GM23338 (cell line): ENCODE measurements around the gene TBKBP1. TPM values are rescaled to one million over a fixed set of nuclear protein-coding genes. Genes with fewer than 3 reads are reported as not detected.

Source experiments
- ATAC-seq: fragments of 200-7000 bp; cut with Tn5 transposase; 3 replicates; pipeline ENCODE4 v1.9.1; 2020
- DNase-seq: peaks from one replicate; pipeline ENCODE4 v3.0.0-alpha.2; 2015; ENCODE audit warnings: low spot score
- H2AFZ ChIP-seq: fragments of 200-600 bp; sonication (generic); 2 replicates; pipeline ENCODE4 v1.8.0; 2016; ENCODE audit warnings: antibody characterized with exemption, mild to moderate bottlenecking, moderate library complexity
- H3F3A ChIP-seq: fragments of 200-600 bp; sonication (generic); replicated peaks from 2 replicates; pipeline ENCODE4 v1.8.0; 2017; ENCODE audit warnings: antibody characterized with exemption, mixed run types, low read depth
- H3K27ac ChIP-seq: fragments of 200-600 bp; sonication (generic); 2 replicates; pipeline ENCODE4 v1.6.1; 2016; ENCODE audit warnings: low read depth
- H3K27me3 ChIP-seq: fragments of 200-600 bp; sonication (generic); 2 replicates; pipeline ENCODE4 v1.8.0; 2016; ENCODE audit warnings: mild to moderate bottlenecking, mixed run types, moderate library complexity; ENCODE audit not compliant: insufficient read depth
- H3K36me3 ChIP-seq: fragments of 200-600 bp; sonication (generic); 2 replicates; pipeline ENCODE4 v1.8.0; 2016; ENCODE audit warnings: mild to moderate bottlenecking; ENCODE audit not compliant: insufficient read depth
- H3K4me1 ChIP-seq: fragments of 200-600 bp; sonication (generic); 2 replicates; pipeline ENCODE4 v1.8.0; 2016; ENCODE audit warnings: mild to moderate bottlenecking, moderate library complexity; ENCODE audit not compliant: insufficient read depth
- H3K4me2 ChIP-seq: fragments of 200-600 bp; sonication (generic); 2 replicates; pipeline ENCODE4 v1.7.1; 2017; ENCODE audit warnings: mixed run types
- H3K4me3 ChIP-seq: fragments of 200-600 bp; sonication (generic); 2 replicates; pipeline ENCODE4 v1.6.1; 2016; ENCODE audit warnings: mixed run types
- H3K79me2 ChIP-seq: fragments of 200-600 bp; sonication (generic); replicated peaks from 2 replicates; pipeline ENCODE4 v1.8.0; 2017; ENCODE audit warnings: mild to moderate bottlenecking; ENCODE audit not compliant: insufficient read depth
- H3K9me2 ChIP-seq: fragments of 200-600 bp; sonication (generic); 2 replicates; pipeline ENCODE4 v1.8.0; 2017; ENCODE audit not compliant: insufficient read depth
- H4K20me1 ChIP-seq: fragments of 200-600 bp; sonication (generic); replicated peaks from 2 replicates; pipeline ENCODE4 v1.8.0; 2017; ENCODE audit warnings: mild to moderate bottlenecking; ENCODE audit not compliant: insufficient read depth
- H3K27ac Mint-ChIP-seq: 2 replicates; pipeline ENCODE4 v1.8.0; 2020; ENCODE audit warnings: inconsistent platforms, mild to moderate bottlenecking, moderate library complexity, mixed read lengths
- H3K27me3 Mint-ChIP-seq: 3 replicates; pipeline ENCODE4 v1.8.0; 2022; ENCODE audit warnings: low read depth, mild to moderate bottlenecking, moderate library complexity, mixed read lengths, inconsistent platforms; ENCODE audit not compliant: insufficient read depth, poor library complexity
- H3K36me3 Mint-ChIP-seq: 3 replicates; pipeline ENCODE4 v1.8.0; 2021; ENCODE audit warnings: low read depth, mild to moderate bottlenecking, inconsistent platforms, moderate library complexity, mixed read lengths
- H3K4me1 Mint-ChIP-seq: 3 replicates; pipeline ENCODE4 v1.8.0; 2020; ENCODE audit warnings: mild to moderate bottlenecking, inconsistent platforms, mixed read lengths
- H3K4me3 Mint-ChIP-seq: 3 replicates; pipeline ENCODE4 v1.8.0; 2021; ENCODE audit warnings: moderate library complexity, mild to moderate bottlenecking, inconsistent platforms, mixed read lengths
- H3K9me3 Mint-ChIP-seq: 3 replicates; pipeline ENCODE4 v1.8.0; 2020; ENCODE audit warnings: moderate library complexity, mild to moderate bottlenecking, inconsistent platforms, mixed read lengths
- CREB1 ChIP-seq: fragments of 250-450 bp; sonication (Bioruptor Pico); IDR thresholded peaks from 2 replicates; pipeline ENCODE4 v1.5.0; 2020; ENCODE audit warnings: low read depth, mild to moderate bottlenecking, moderate library complexity
- EZH2 ChIP-seq: fragments of 200-600 bp; sonication (generic); IDR thresholded peaks from one replicate; pipeline ENCODE4 v1.8.0; 2017; ENCODE audit warnings: antibody characterized with exemption, mild to moderate bottlenecking, low read depth; ENCODE audit not compliant: unreplicated experiment
- EZH2phosphoT487 ChIP-seq: fragments of 200-600 bp; sonication (generic); IDR thresholded peaks from one replicate; pipeline ENCODE4 v1.8.1; 2018; ENCODE audit warnings: antibody characterized with exemption; ENCODE audit not compliant: unreplicated experiment
- JUNB ChIP-seq: IDR thresholded peaks from one replicate; pipeline ENCODE4 v1.6.1; 2016; ENCODE audit warnings: antibody characterized with exemption; ENCODE audit not compliant: unreplicated experiment
- NANOG ChIP-seq: IDR thresholded peaks from 2 replicates; pipeline ENCODE4 v1.6.1; 2016; ENCODE audit warnings: antibody characterized with exemption, borderline replicate concordance
- POLR2AphosphoS5 ChIP-seq: IDR thresholded peaks from 2 replicates; pipeline ENCODE4 v1.6.1; 2016; ENCODE audit warnings: antibody characterized with exemption, low read depth
- STAT1 ChIP-seq: IDR thresholded peaks from one replicate; pipeline ENCODE4 v1.6.1; 2016; ENCODE audit warnings: antibody characterized with exemption; ENCODE audit not compliant: unreplicated experiment
- ZNF114 ChIP-seq: fragments of 250-450 bp; sonication (Bioruptor Pico); IDR thresholded peaks from 2 replicates; pipeline ENCODE4 v1.5.0; 2020; ENCODE audit warnings: mild to moderate bottlenecking, moderate library complexity
- ZNF331 ChIP-seq: fragments of 250-450 bp; sonication (Bioruptor Pico); IDR thresholded peaks from 2 replicates; pipeline ENCODE4 v1.5.0; 2020; ENCODE audit warnings: low read depth, mild to moderate bottlenecking, moderate library complexity
- long read RNA-seq: library from polyadenylated mRNA; unstranded; transcript quantifications from one replicate; pipeline ENCODE4 v2.0.0, GENCODE V29; 2020; ENCODE audit not compliant: unreplicated experiment
- polyA plus RNA-seq: library from polyadenylated mRNA; unstranded; fragments of >200 nt; fragmentation: Nextera tagmentation; extraction: Ambion mirVana; gene quantifications from 2 replicates; pipeline ENCODE4 v1.2.1, GENCODE V29; 2016
- total RNA-seq: library from RNA; depleted of rRNA; stranded (reverse); fragments of >200 nt; shearing (Covaris generic); gene quantifications from 2 replicates; pipeline ENCODE4 v1.2.3, GENCODE V29; 2014; rRNA removed
- TF ChIP-seq, protein P1 (sequence below): IDR thresholded peaks from 2 replicates; pipeline ENCODE4 v1.6.1; 2016; ENCODE audit warnings: antibody characterized with exemption
- TF ChIP-seq, protein P2 (sequence below): fragments of 250-450 bp; sonication (Bioruptor Pico); IDR thresholded peaks from 2 replicates; pipeline ENCODE4 v1.5.0; 2020; ENCODE audit warnings: mild to moderate bottlenecking, moderate library complexity

The TBKBP1 gene, protein sequence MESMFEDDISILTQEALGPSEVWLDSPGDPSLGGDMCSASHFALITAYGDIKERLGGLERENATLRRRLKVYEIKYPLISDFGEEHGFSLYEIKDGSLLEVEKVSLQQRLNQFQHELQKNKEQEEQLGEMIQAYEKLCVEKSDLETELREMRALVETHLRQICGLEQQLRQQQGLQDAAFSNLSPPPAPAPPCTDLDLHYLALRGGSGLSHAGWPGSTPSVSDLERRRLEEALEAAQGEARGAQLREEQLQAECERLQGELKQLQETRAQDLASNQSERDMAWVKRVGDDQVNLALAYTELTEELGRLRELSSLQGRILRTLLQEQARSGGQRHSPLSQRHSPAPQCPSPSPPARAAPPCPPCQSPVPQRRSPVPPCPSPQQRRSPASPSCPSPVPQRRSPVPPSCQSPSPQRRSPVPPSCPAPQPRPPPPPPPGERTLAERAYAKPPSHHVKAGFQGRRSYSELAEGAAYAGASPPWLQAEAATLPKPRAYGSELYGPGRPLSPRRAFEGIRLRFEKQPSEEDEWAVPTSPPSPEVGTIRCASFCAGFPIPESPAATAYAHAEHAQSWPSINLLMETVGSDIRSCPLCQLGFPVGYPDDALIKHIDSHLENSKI
- total RNA-seq (10.6 and 12.1 TPM in 2 replicates), polyA plus RNA-seq (2.2 and 2.5 TPM in 2 replicates)
- long read RNA-seq, partial matches to known transcripts = 0 of 3 reads
- long read RNA-seq, other reads (novel, unspliced or antisense) = 3 of 3 reads

DNA sequence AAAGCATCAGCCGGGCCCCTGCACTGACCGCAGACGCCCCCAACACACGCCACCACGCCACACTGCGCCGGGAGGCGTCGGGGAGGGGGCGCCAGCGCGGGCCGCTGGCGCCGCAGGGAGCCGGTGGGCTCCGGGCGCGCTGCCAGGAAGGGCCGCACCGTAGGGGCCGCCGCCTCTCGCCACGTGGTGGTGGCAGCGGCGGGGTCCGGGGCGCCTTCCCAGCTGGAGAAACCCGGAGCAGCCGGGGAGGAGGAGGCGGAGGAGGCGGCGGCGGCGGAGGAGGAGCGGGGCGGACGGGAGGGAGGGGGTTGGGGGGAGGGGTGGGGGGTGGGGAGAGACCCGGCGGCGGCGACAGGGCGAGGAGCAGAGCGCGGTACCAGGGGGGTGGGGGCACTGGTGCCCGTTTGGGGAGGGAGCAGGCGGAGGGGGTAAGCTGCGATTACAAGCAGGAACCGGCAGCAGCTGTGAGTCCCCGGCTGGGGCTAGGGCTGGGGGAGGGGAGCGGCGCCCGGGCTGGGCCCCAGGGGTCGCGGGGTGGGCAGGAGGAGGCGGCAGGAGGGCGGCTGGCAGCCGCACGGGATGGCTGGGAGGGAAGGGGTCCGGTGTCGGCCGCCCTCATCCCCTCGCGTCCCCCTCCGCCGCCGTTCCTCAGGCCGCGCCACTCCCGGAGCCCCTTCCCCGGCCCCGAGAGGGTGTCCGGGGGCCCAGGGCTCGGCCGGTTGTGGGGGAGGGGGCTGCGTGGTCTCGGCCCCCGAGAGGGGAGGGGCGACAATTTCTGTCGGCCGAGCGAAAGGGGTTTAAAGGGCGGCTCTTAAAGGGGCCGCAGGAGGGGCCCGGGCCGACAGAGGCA, at the start of gene TBKBP1:
TBKBP1 (plus strand) TSS at position 431 of the 850 bp plus-strand sequence. CDS start 1,952 bp downstream, outside the sequence.
- H3K36me3 Mint-ChIP-seq = no peaks in the 10 kb centered on the region; the same call in 1 of the 3 replicates
- Histone ChIP-seq H3K27me3 (peaks cover 8% of the 10 kb centered on the region; the same call in 1 of the 2 replicates), H3K4me2 (peak within 1 kb of the TSS; percentile 99), H2AFZ (peak within 1 kb of the TSS; percentile 90), H3K9me2 (no peaks in the 10 kb centered on the region), H3K4me1 (peaks cover 23% of the 10 kb centered on the region), H3K36me3 (no peaks in the 10 kb centered on the region), H4K20me1 (0 out of 2 replicates have a peak, but pooled peaks cover 3% of the 10 kb centered on the region), H3F3A (peaks cover 12% of the 10 kb centered on the region; the same call in 1 of the 2 replicates), H3K27ac (peak within 1 kb of the TSS; percentile 84), H3K79me2 (no peaks in the 10 kb centered on the region), H3K4me3 (peak within 1 kb of the TSS; percentile 93)
- no peaks in the 10 kb centered on the region for H3K9me3 Mint-ChIP-seq
- H3K27me3 Mint-ChIP-seq = peaks cover 13% of the 10 kb centered on the region
- TF ChIP-seq POLR2AphosphoS5 = 0 out of 2 replicates have a peak, but pooled peaks have one; percentile 16
- peak; percentile 20; the same call in 1 of the 2 replicates for TF ChIP-seq CREB1
- no peak for TF ChIP-seq NANOG
- peak within 1 kb of the TSS; percentile 88 for H3K4me3 Mint-ChIP-seq
- peak; percentile 24 for ATAC-seq
- peak; percentile 92 for DNase-seq
- peaks cover 38% of the 10 kb centered on the region for H3K4me1 Mint-ChIP-seq
- H3K27ac Mint-ChIP-seq = peak within 1 kb of the TSS; percentile 88

DNA sequence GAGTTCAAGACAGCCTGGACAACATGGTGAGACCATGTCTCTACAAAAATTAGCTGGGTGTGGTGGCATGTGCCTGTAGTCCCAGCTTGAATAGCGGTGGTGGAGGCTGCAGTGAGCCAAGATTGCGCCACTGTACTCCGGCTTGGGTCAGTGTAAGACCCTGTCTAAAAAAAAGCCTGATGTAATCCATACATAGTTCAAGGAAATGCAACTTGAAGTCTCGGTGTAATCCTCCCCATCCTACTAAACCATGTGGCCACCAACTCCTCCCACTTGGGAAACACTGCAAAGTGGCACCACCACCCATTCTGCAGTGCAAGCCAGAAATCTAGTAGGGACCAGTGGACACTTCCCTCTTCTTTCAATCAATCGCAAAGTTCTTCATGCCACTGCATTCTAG, 49.6 kb upstream of the TBKBP1 start:
- ATAC-seq (no peak), DNase-seq (no peak)
- Histone ChIP-seq H3K4me3 (no peak overlapping the region), H4K20me1 (0 out of 2 replicates have a peak, but pooled peaks cover 5% of the 10 kb centered on the region), H3K27me3 (no peaks in the 10 kb centered on the region), H3K36me3 (no peaks in the 10 kb centered on the region), H3K27ac (no peak overlapping the region), H3K4me1 (no peaks in the 10 kb centered on the region), H3K9me2 (no peaks in the 10 kb centered on the region), H3K79me2 (peaks cover 17% of the 10 kb centered on the region), H3K4me2 (no peak overlapping the region), H2AFZ (no peak overlapping the region), H3F3A (peaks cover 9% of the 10 kb centered on the region; the same call in 1 of the 2 replicates)
- H3K36me3 Mint-ChIP-seq = peaks cover 3% of the 10 kb centered on the region; the same call in 1 of the 3 replicates
- no peak overlapping the region for H3K4me3 Mint-ChIP-seq
- peaks cover 12% of the 10 kb centered on the region for H3K27me3 Mint-ChIP-seq
- H3K4me1 Mint-ChIP-seq = peaks cover 3% of the 10 kb centered on the region; the same call in 1 of the 3 replicates
- H3K27ac Mint-ChIP-seq = no peak overlapping the region
- H3K9me3 Mint-ChIP-seq = no peaks in the 10 kb centered on the region
- no peak for TF ChIP-seq POLR2AphosphoS5
- no peak for TF ChIP-seq EZH2
- TF ChIP-seq, protein P1, sequence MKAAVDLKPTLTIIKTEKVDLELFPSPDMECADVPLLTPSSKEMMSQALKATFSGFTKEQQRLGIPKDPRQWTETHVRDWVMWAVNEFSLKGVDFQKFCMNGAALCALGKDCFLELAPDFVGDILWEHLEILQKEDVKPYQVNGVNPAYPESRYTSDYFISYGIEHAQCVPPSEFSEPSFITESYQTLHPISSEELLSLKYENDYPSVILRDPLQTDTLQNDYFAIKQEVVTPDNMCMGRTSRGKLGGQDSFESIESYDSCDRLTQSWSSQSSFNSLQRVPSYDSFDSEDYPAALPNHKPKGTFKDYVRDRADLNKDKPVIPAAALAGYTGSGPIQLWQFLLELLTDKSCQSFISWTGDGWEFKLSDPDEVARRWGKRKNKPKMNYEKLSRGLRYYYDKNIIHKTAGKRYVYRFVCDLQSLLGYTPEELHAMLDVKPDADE = no peak
- no peak for TF ChIP-seq NANOG
- TF ChIP-seq ZNF331 (CRISPR knock-in tag) = no peak
- TF ChIP-seq ZNF114 (CRISPR knock-in tag) = no peak
- no peak for TF ChIP-seq JUNB
- TF ChIP-seq, protein P2, sequence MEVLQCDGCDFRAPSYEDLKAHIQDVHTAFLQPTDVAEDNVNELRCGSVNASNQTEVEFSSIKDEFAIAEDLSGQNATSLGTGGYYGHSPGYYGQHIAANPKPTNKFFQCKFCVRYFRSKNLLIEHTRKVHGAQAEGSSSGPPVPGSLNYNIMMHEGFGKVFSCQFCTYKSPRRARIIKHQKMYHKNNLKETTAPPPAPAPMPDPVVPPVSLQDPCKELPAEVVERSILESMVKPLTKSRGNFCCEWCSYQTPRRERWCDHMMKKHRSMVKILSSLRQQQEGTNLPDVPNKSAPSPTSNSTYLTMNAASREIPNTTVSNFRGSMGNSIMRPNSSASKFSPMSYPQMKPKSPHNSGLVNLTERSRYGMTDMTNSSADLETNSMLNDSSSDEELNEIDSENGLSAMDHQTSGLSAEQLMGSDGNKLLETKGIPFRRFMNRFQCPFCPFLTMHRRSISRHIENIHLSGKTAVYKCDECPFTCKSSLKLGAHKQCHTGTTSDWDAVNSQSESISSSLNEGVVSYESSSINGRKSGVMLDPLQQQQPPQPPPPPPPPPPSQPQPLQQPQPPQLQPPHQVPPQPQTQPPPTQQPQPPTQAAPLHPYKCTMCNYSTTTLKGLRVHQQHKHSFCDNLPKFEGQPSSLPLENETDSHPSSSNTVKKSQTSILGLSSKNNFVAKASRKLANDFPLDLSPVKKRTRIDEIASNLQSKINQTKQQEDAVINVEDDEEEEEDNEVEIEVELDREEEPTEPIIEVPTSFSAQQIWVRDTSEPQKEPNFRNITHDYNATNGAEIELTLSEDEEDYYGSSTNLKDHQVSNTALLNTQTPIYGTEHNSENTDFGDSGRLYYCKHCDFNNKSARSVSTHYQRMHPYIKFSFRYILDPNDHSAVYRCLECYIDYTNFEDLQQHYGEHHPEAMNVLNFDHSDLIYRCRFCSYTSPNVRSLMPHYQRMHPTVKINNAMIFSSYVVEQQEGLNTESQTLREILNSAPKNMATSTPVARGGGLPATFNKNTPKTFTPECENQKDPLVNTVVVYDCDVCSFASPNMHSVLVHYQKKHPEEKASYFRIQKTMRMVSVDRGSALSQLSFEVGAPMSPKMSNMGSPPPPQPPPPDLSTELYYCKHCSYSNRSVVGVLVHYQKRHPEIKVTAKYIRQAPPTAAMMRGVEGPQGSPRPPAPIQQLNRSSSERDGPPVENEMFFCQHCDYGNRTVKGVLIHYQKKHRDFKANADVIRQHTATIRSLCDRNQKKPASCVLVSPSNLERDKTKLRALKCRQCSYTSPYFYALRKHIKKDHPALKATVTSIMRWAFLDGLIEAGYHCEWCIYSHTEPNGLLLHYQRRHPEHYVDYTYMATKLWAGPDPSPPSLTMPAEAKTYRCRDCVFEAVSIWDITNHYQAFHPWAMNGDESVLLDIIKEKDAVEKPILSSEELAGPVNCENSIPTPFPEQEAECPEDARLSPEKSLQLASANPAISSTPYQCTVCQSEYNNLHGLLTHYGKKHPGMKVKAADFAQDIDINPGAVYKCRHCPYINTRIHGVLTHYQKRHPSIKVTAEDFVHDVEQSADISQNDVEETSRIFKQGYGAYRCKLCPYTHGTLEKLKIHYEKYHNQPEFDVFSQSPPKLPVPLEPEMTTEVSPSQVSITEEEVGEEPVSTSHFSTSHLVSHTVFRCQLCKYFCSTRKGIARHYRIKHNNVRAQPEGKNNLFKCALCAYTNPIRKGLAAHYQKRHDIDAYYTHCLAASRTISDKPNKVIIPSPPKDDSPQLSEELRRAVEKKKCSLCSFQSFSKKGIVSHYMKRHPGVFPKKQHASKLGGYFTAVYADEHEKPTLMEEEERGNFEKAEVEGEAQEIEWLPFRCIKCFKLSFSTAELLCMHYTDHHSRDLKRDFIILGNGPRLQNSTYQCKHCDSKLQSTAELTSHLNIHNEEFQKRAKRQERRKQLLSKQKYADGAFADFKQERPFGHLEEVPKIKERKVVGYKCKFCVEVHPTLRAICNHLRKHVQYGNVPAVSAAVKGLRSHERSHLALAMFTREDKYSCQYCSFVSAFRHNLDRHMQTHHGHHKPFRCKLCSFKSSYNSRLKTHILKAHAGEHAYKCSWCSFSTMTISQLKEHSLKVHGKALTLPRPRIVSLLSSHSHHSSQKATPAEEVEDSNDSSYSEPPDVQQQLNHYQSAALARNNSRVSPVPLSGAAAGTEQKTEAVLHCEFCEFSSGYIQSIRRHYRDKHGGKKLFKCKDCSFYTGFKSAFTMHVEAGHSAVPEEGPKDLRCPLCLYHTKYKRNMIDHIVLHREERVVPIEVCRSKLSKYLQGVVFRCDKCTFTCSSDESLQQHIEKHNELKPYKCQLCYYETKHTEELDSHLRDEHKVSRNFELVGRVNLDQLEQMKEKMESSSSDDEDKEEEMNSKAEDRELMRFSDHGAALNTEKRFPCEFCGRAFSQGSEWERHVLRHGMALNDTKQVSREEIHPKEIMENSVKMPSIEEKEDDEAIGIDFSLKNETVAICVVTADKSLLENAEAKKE (CRISPR knock-in tag) = no peak
- no peak for TF ChIP-seq EZH2phosphoT487
- no peak for TF ChIP-seq STAT1
